Mucosa of gallbladder (tissue), 1 donor: ENCODE measurements around the gene BMP3. TPM values are rescaled to one million over a fixed set of nuclear protein-coding genes. Genes with fewer than 3 reads are reported as not detected.

ENCODE experiments used
- DNase-seq: peaks from one replicate; pipeline ENCODE4 v3.0.0-alpha.2; 2020; ENCODE audit warnings: low spot score
- total RNA-seq: library from RNA; stranded (reverse); gene quantifications from one replicate; pipeline ENCODE4 v1.2.1, GENCODE V29; 2021
- donor health status: DM: no; HTN: no; CAD: no.

BMP3 gene
- total RNA-seq, 1 donor from 2014 or later = 0.32 TPM

- DNase-seq = no peak
Measured at GRCh38 chr4:81102107-81102506, 71.6 kb downstream of the BMP3 start.

- DNase-seq = no peak
Measured at GRCh38 chr4:81106150-81106549, 75.6 kb downstream of the BMP3 start.

Other genes starting within 250 kb of the BMP3 start
- gene PRKG2, start 184.5 kb downstream of the BMP3 start, total RNA-seq = 0.58 TPM